Immature natural killer cell (primary cell): ENCODE data around the gene RHBDD3. TPM values are rescaled to one million over a fixed set of nuclear protein-coding genes. Genes with fewer than 3 reads are reported as not detected.

ENCODE experiments used
- DNase-seq, 3 donors: peaks; one replicate each; pipeline ENCODE4 v3.0.0; 2022; ENCODE audit warnings: mixed read lengths in 1 of 3
- H3K27ac Mint-ChIP-seq, 6 donors: one replicate each; pipeline ENCODE4 v1.8.0; 2020; ENCODE audit warnings: mixed read lengths in 6 of 6, mild to moderate bottlenecking in 5 of 6, inconsistent platforms in 4 of 6, moderate library complexity in 3 of 6
- H3K27me3 Mint-ChIP-seq, 3 donors: one replicate each; pipeline ENCODE4 v1.8.0; 2020 to 2021; ENCODE audit warnings: low read depth in 3 of 3, mild to moderate bottlenecking in 3 of 3, mixed read lengths in 3 of 3, moderate library complexity in 3 of 3, inconsistent platforms in 1 of 3
- H3K36me3 Mint-ChIP-seq, 3 donors: one replicate each; pipeline ENCODE4 v1.8.0; 2020; ENCODE audit warnings: mixed read lengths in 3 of 3, inconsistent platforms in 2 of 3, mild to moderate bottlenecking in 2 of 3
- H3K4me1 Mint-ChIP-seq, 2 donors: one replicate each; pipeline ENCODE4 v1.8.0; 2020; ENCODE audit warnings: inconsistent platforms in 2 of 2, mild to moderate bottlenecking in 2 of 2, mixed read lengths in 2 of 2, moderate library complexity in 1 of 2
- H3K4me3 Mint-ChIP-seq, 5 donors: one replicate each; pipeline ENCODE4 v1.8.0; 2020; ENCODE audit warnings: mild to moderate bottlenecking in 5 of 5, mixed read lengths in 5 of 5, inconsistent platforms in 3 of 5, moderate library complexity in 3 of 5
- H3K9me3 Mint-ChIP-seq, 6 donors: one replicate each; pipeline ENCODE4 v1.8.0; 2020; ENCODE audit warnings: mild to moderate bottlenecking in 6 of 6, mixed read lengths in 6 of 6, inconsistent platforms in 4 of 6, moderate library complexity in 3 of 6
- polyA plus RNA-seq, 3 donors: library from polyadenylated mRNA; unstranded; fragments of 300-500 nt; fragmentation: Illumina TruSeq; gene quantifications; one replicate each; pipeline ENCODE4 v1.2.3, GENCODE V29; 2021

Gene RHBDD3
- polyA plus RNA-seq, 3 donors from 2014 or later = 4.5 to 11.7 (median 5.4) TPM

GRCh38 chr22:29309332-29310064, 41.7 kb upstream of the RHBDD3 start:
- H3K4me1 Mint-ChIP-seq = peaks cover 16 to 25% of the 10 kb centered on the region in 2 donors

DNA sequence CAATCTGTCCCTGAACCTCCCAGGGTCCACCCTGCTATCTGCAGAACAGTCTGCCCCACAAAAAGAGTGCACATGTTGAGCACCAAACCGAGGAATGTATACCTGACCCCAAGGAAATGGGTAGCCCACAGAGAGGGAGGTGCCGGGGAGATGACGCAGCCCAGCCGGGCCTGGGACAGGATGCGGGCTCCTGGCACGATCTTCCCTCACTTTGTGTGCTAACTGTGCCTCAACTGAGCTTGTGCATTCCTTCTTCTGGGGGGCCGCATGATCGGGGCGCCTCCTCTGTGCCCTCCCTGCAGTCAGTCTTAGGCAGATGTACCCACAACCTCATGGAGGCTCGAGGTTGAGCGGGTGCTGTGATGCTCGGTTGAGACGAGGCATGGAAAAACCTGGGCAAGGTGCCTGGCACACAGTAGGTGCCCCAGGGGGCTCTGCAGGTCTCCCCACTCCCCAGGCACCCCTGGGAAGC, 41.0 kb upstream of the RHBDD3 start:
- Mint-ChIP-seq H3K36me3 (no peaks in the 10 kb centered on the region), H3K27ac (no peak overlapping the region), H3K27me3 (peaks cover 9 to 12% (median 9%) of the 10 kb centered on the region in 3 donors), H3K4me3 (peak overlapping the region in 3 of 5 donors; percentile 18 to 41 (median 30)), H3K4me1 (peaks cover 9 to 18% of the 10 kb centered on the region in 2 donors), H3K9me3 (no peaks in the 10 kb centered on the region)
- peak in 1 of 3 donors; percentile 20 for DNase-seq

More at GRCh38 chr22:29309332-29310064, 41.7 kb upstream of the RHBDD3 start:
- no peak for DNase-seq
- Mint-ChIP-seq H3K4me3 (no peak overlapping the region), H3K27ac (no peak overlapping the region), H3K9me3 (no peaks in the 10 kb centered on the region), H3K36me3 (no peaks in the 10 kb centered on the region), H3K27me3 (peaks cover 13 to 16% (median 15%) of the 10 kb centered on the region in 3 donors)

GRCh38 chr22:29308148-29308790, 40.5 kb upstream of the RHBDD3 start:
- DNase-seq = no peak
- H3K27me3 Mint-ChIP-seq = peaks cover 8 to 12% (median 9%) of the 10 kb centered on the region in 3 donors
- H3K36me3 Mint-ChIP-seq = no peaks in the 10 kb centered on the region
- no peaks in the 10 kb centered on the region for H3K9me3 Mint-ChIP-seq
- no peak overlapping the region for H3K27ac Mint-ChIP-seq
- peak overlapping the region in 1 of 5 donors; percentile 41 for H3K4me3 Mint-ChIP-seq
- H3K4me1 Mint-ChIP-seq = peaks cover 9 to 14% of the 10 kb centered on the region in 2 donors

DNA sequence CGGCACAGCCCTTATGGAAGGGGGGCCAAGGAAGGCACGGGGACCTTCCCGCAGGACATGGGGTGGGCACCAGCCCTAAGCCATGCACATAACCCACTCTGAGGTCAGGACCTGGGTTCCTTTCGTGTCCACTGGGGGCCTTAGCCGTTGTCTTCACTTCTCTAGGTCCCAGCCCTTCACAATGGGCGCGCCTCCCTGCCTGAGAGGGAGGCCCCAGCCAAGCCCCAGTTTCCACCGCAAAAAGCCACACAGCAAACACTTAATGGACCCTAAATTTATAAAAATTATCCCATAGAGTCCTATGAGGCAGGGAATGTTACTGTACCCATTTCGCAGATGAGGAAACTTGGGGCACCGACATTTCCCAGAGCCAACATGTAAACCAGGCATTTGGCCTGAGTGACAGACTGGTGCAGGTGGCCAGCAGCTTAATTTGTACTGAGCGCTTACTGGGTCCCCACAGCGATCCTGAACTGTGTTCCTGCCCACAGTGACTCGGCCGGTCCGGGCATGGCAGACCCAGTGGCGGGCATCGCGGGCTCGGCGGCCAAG, 39.9 kb upstream of the RHBDD3 start:
- Mint-ChIP-seq H3K36me3 (no peaks in the 10 kb centered on the region), H3K27me3 (peaks cover 8 to 12% (median 9%) of the 10 kb centered on the region in 3 donors), H3K27ac (no peak overlapping the region), H3K4me3 (peak overlapping the region; percentile 74 to 85 (median 79)), H3K4me1 (peaks cover 9 to 14% of the 10 kb centered on the region in 2 donors), H3K9me3 (no peaks in the 10 kb centered on the region)
- DNase-seq = no peak

- no peaks in the 10 kb centered on the region for H3K36me3 Mint-ChIP-seq
- no peak overlapping the region for H3K27ac Mint-ChIP-seq
- peak overlapping the region; percentile 75 to 85 (median 80) for H3K4me3 Mint-ChIP-seq
- H3K9me3 Mint-ChIP-seq = no peaks in the 10 kb centered on the region
- H3K27me3 Mint-ChIP-seq = peaks cover 8 to 9% (median 8%) of the 10 kb centered on the region in 3 donors
- peak in 1 of 3 donors; percentile 12 for DNase-seq
- peaks cover 9 to 14% of the 10 kb centered on the region in 2 donors for H3K4me1 Mint-ChIP-seq
Measured at GRCh38 chr22:29306835-29307595, 39.2 kb upstream of the RHBDD3 start.

DNA sequence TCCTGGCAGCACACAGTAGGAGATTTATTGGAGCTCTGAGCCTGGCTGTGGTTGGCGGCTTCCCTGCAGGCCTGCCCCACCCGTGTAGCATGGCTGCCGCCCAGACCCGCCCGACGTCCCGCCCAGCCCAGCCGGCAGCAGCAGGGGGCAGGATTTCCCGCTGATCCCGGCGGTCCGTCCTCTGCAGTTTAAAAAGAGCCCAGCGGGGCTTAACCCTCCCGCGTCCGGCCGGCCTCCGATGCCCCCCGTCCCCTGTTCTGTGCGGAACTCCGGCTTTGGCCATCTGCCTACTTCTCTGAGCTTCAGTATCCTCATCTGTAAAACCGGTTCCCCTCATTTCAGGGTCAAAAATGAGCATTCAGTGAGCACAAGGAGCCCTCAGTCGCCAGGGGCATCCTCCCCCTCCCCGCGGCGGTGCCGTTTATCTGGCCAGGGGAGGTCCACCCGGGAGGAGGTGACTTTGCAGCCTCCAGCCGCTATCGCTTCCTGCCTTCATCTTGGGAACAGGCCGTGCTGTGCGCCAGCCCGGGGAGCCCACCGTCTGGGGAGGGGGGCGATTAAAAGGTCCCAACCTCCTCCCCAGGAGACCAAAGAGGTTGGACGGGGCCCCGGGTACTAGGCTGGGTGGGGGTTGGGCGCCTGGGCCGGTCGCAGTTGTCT, 38.5 kb upstream of the RHBDD3 start, which contains the start of gene GAS2L1:
Gene GAS2L1, plus strand, starts transcription at position 476 of the 660 bp plus-strand sequence. CDS start 1,456 bp downstream, outside the sequence.
- no peak for DNase-seq
- H3K4me1 Mint-ChIP-seq = peaks cover 9 to 14% of the 10 kb centered on the region in 2 donors
- H3K9me3 Mint-ChIP-seq = no peaks in the 10 kb centered on the region
- H3K36me3 Mint-ChIP-seq = peaks cover 0 to 2% (median 0%) of the 10 kb centered on the region in 3 donors
- H3K4me3 Mint-ChIP-seq = peak within 1 kb of the TSS; percentile 75 to 85 (median 80)
- peaks cover 8 to 14% (median 8%) of the 10 kb centered on the region in 3 donors for H3K27me3 Mint-ChIP-seq
- H3K27ac Mint-ChIP-seq = no peak within 1 kb of the TSS

DNA sequence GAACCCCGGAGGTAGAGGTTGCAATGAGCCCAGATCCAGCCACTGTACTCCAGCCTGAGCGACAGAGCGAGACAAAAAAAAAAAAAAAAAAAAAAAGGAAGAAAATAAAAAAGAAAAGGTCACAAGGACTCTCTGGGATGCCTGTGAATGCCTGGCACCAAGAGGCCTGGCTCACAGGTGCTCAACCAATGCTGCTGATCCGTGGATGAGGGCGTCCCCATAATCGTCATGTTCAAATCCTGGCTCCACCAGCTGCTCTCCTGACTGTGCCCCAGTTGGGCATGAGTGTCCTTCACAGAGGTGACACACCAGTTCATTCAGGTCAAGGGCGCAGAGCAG, 38.0 kb upstream of the RHBDD3 start:
- Mint-ChIP-seq H3K27ac (no peak overlapping the region), H3K27me3 (peaks cover 8 to 18% (median 9%) of the 10 kb centered on the region in 3 donors), H3K9me3 (no peaks in the 10 kb centered on the region), H3K4me1 (peaks cover 9 to 14% of the 10 kb centered on the region in 2 donors), H3K4me3 (peak overlapping the region; percentile 56 to 85 (median 77)), H3K36me3 (peaks cover 0 to 7% (median 3%) of the 10 kb centered on the region in 3 donors)
- DNase-seq = no peak

DNA sequence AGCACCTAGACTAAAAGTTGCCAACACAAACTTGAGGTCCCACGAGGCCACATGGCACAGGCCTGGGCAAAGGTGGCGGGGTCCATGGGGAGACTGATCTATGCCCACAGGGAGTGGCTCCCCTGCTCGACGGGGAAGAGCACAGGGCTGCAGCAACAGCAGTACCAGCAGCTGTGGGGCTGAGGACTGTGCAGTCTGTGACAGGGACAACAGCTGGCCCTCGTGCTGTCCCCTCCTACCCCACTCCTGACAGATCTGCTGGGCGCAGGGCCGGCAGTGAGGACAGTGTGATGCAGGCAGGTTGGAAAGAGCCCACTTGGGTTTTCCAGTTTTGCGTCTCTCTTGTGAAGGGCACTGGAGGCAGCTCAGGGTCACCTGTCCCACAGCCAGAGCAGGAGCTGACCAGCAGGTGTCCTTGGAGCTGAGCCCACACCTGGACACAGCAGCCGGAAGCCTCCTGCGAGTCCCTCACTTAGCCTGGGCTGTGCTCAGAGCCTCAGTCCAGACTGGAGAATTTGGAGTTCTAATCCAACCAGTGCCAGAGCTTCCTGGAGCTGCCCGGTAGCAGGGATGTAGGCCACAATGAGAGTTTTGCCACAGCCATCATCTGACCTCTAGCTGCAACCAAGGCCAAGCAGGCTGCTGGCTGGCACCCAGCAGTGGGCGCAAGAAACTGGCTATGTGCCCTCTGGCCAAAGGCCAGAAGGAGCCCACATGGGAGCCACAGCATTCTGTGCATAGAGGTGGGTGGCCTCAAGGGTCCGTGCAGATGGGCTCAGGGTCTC, 35.1 kb upstream of the RHBDD3 start:
- Mint-ChIP-seq H3K9me3 (no peaks in the 10 kb centered on the region), H3K4me1 (peaks cover 9 to 14% of the 10 kb centered on the region in 2 donors), H3K27ac (no peak overlapping the region), H3K4me3 (no peak overlapping the region), H3K36me3 (peaks cover 8 to 29% (median 16%) of the 10 kb centered on the region in 3 donors), H3K27me3 (peaks cover 6 to 23% (median 15%) of the 10 kb centered on the region in 3 donors)
- DNase-seq = no peak

GRCh38 chr22:29302402-29302680, 34.6 kb upstream of the RHBDD3 start:
- H3K27me3 Mint-ChIP-seq = peaks cover 5 to 20% (median 19%) of the 10 kb centered on the region in 3 donors
- DNase-seq = no peak
- H3K4me3 Mint-ChIP-seq = no peak overlapping the region
- H3K27ac Mint-ChIP-seq = peak overlapping the region in 1 of 6 donors; percentile 13
- no peaks in the 10 kb centered on the region for H3K9me3 Mint-ChIP-seq
- peaks cover 10 to 12% of the 10 kb centered on the region in 2 donors for H3K4me1 Mint-ChIP-seq
- peaks cover 13 to 34% (median 21%) of the 10 kb centered on the region in 3 donors for H3K36me3 Mint-ChIP-seq

DNA sequence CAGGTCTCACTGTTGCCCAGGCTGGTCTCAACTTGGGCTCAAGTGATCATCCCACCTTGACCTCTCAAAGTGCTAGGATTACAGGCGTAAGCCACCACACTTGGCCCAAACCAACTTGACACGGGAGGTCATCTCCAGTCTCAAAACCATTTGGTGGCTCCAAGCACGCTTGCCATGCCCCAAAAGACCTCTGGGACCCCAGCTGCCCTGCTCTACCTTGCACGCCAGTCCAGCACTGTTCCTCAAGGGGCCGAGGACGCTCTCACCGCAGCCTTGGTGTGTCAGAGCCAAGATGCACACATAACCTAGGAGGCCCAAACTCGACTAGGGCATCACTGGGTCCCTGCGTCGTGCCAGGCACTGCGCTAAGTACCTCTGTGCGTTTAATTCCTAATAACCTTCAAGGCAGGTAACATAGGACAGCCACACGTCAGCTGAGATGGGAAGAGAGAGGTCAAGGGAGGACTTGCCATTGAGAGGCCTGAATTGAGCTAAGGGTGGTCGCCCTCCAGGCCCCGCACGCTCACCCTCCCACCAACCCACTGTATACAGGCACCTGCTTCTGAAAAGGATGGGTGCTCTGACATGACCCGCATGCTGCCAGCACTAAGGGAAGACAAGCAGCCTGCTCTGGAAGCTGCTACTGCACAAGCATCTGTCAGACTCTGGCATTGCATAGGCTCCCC, 34.1 kb upstream of the RHBDD3 start:
- Mint-ChIP-seq H3K4me3 (no peak overlapping the region), H3K27ac (peak overlapping the region in 2 of 6 donors; percentile 13 to 24), H3K4me1 (peaks cover 9 to 11% of the 10 kb centered on the region in 2 donors), H3K9me3 (no peaks in the 10 kb centered on the region), H3K36me3 (peaks cover 13 to 39% (median 21%) of the 10 kb centered on the region in 3 donors), H3K27me3 (peaks cover 4 to 22% (median 18%) of the 10 kb centered on the region in 3 donors)
- no peak for DNase-seq

DNA sequence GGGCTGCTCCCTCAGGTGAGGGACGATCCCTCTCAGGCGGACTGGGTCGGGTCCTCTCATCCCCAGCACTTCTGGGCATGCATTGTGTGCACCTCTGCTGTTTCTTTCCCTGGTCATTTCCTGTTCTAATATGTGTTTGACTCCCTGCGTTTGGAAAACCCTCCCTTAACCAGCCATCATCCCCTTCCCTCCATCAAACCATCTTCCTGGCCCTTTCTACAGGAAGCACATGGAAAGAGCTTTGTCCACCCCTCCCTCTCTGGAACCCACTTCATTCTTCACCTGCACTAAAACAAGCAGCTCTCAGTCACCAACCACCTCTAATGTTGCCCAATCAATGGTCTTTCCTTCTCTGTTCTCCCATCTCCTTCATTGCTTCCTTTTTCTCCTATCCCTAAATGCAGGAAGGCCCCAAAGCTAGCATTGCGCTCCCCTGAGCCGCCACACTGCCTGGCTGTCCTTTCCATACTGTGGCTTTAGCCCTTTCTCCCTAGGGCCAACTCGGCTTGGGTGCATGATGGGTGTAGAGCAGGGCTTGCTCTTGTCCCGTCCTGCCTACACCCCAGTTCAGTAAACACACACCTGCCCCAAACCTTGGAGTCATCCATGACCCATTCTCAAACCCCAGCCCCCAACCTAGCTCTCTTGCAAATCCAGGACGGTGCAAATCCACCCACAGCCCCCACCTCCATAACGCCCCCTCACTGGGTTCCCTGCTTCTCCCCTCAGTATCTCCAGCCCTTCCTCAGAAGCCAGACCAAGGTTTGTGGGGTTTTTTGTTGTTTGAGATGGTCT, 33.2 kb upstream of the RHBDD3 start:
- peak overlapping the region; percentile 4 to 60 (median 42) for H3K27ac Mint-ChIP-seq
- H3K4me1 Mint-ChIP-seq = peaks cover 3 to 8% of the 10 kb centered on the region in 2 donors
- DNase-seq = no peak
- H3K36me3 Mint-ChIP-seq = peaks cover 13 to 43% (median 21%) of the 10 kb centered on the region in 3 donors
- no peak overlapping the region for H3K4me3 Mint-ChIP-seq
- H3K27me3 Mint-ChIP-seq = peaks cover 2 to 19% (median 14%) of the 10 kb centered on the region in 3 donors
- H3K9me3 Mint-ChIP-seq = no peaks in the 10 kb centered on the region
